A549 treated with Hydrocortisone at 1 μM for 4 hours (cell line): ENCODE measurements around the gene PAH. TPM values are rescaled to one million over a fixed set of nuclear protein-coding genes. Genes with fewer than 3 reads are reported as not detected.

Source experiments
- total RNA-seq: library from RNA; stranded (reverse); fragments of 200-300 nt; extraction: Qiagen RNA extraction; gene quantifications from 5 replicates; pipeline ENCODE4 v1.2.3, GENCODE V29; 2022

Gene PAH
- total RNA-seq: 0.12 to 0.14 TPM in 2 of 5 replicates, not detected in the others

GRCh38 chr12:102917026-102917787 lies at the start of gene PAH:
Gene PAH (minus strand): TSS chr12:102917244. CDS start chr12:102917130, 114 bp downstream.

GRCh38 chr12:102957339-102958050 lies 40.5 kb upstream of the PAH start, which contains the start of gene ASCL1:
Gene ASCL1 (plus strand): TSS chr12:102957674. CDS start chr12:102958245, 571 bp downstream.

Other genes starting within 250 kb of the PAH start
- 0.03 TPM in 1 of 5 replicates, not detected in the others for gene ASCL1, start 40.4 kb upstream of the PAH start, total RNA-seq